HG03521 (cell line): ENCODE measurements around the gene CST7.
"Not testable (repeated sequence)": the region's sequence is repeated elsewhere in the genome, so short reads cannot be mapped to it uniquely, and the experiment has no call there.

Source experiments
- ATAC-seq: cut with Tn5 transposase; IDR thresholded peaks from one replicate; pipeline ENCODE4 v1.9.1; 2021; ENCODE audit warnings: mild to moderate bottlenecking, moderate library complexity; ENCODE audit not compliant: unreplicated experiment

The CST7 gene, protein sequence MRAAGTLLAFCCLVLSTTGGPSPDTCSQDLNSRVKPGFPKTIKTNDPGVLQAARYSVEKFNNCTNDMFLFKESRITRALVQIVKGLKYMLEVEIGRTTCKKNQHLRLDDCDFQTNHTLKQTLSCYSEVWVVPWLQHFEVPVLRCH

DNA sequence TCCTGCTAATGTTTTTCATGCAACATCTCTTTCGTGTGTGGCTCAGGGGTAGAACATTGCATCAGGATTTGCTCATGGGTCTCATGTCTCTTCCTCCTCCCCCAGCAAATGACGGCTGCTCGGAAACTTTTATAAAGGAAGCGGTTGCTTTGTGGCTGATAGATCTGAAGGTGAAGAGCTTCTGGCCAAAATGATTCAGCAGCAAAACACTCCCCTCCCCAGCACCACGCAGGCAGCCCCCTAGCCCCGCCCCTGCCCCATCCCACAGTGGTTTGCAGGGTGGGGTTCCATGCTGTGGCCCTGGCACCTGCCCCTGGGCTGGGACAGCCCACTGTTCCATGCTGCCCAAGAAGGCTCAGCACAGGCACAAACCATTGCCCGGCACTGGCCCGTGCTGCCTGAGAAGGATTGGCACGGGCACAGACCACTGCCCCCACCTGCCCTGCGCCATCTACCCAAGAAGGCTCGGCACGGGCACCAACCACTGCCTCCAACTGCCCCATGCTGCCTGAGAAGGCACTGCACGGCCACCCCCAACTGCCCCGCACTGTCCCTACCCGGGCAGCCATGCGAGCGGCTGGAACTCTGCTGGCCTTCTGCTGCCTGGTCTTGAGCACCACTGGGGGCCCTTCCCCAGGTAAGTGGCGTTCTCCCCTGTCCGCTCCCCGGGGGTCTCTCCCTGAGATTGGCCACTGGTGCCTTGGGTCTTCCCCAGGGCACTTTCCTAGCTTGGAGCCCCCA, at the start of gene CST7:
TSS of gene CST7 (plus strand) at position 331 of the 741 bp plus-strand sequence. CDS start at position 568, 237 bp downstream.
- peak; percentile 43 for ATAC-seq

DNA sequence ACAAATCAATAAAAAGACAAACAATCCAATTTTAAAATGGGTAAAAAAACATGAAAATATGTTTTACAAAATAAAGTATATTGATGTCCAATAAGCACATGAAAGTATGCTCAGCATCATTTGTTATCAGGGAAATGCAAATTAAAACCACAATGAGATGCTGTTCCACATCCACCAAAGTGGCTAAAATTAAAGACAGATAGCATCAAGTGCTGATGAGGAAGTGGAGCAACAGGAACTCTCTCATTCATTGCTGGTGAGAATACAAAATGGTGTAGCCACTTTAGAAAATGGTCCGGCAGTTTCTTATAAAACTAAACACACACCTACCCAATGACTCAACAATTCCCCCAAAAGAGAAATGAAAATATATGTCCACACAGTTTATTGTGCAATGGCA, 42.3 kb upstream of the CST7 start:
- no peak for ATAC-seq

DNA sequence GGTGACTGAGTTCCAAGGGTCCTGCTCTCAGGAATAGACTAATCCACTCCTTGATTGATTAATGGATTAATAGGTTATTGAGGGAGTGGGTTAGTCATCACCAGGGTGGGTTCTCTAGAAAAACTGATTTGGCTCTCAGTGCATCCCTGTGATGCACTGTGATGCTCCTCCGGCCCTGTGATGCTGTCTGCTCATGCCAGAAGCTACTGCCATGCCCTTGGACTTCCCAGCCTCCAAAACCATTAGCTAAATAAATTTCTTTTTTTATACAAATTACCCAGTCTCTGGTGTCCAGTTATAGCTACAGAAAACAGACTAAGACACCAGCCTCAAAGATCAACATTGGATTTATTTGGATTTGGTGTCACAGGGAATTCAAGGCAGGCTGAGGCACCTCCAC, 40.4 kb upstream of the CST7 start:
- ATAC-seq: no peak

DNA sequence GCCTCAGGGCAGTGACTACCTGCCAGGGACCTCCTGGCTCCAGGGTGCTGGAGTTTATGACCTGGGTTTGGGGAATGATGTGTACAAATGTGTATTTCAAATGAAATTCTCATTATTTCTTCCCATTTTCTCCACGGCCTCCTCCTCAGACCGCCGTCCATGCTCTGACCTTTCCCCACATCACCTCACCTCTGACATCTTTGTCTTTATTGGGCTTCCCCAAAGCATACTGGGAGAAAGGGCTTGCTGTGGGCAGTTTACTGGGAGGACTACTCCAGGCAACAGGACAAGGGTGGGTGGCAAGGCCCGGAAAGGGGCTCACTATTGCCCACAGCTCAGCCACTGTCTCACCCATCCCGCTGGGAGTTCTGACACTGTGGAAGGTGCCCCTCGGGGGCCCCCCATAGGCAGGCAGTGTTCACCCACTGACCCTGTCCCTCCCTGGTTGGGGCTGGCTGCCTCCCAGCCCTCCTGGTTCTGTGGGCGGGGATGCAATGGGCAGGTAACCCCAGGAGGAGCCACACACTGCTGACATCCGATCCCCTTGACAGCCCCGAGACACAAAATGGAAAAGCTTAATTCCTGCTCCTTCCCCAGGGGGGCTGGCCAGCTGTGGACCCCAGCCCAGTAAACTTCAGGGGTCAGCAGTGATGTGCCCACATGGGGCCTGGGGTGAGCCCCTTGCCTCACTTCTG, 39.8 kb upstream of the CST7 start:
- no peak for ATAC-seq

DNA sequence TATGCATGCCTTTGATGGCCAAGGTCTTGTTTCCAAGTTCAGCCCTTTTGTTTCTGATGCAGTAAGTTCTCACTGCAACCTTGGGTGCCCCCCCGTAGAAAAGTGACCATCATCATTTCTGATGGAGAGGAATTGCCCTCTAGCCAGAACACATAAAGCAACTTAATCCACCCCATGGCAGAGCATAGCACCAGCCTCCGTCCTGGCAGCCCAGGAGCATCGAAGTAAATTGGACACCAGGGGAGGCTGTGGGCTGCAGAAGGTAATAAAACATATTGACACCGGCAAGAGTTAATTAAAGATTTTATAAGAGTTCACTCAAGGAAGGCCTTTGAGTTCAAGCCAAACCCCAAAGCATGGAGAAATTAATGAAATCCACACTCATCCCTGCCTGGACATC, 39.2 kb upstream of the CST7 start:
- ATAC-seq: no peak

DNA sequence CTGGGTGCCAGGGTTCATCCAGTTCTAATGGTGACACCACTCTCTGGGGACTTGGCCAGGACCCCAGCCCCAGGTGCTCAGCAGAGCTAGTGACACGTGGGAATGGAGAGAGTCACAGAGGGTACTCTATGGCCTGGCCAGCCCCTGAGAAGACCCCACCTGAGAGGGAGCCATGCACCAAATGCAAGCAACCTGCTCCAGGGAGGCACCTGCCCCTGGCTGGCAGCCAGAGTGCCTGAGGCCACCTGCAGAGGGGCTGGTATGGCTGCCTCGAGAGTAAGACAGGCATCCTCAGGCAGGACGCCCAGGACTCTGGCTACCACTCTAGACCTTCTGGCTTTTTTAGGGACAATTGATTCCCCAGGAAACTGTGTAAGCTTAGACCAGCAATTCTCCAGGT, 38.6 kb upstream of the CST7 start:
- no peak for ATAC-seq

DNA sequence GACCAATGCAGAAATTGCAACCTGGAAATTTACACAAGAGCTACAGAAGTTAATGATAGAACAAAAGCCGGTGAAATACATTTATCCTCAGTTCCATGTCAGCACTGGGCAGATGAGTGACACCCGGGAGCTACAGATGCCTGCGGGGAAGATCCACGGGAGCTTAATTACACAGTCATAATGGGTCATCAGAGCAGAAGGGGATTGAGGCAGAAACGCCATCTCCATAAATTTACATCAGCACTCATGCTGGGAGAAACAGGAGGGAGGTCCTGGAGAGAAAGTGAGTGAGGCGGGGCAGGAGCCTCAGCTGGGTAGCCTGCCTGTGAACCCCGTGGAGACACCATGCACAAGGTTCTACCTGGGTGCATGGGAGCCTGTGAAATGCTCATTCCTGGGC, 37.6 kb upstream of the CST7 start:
- no peak for ATAC-seq

DNA sequence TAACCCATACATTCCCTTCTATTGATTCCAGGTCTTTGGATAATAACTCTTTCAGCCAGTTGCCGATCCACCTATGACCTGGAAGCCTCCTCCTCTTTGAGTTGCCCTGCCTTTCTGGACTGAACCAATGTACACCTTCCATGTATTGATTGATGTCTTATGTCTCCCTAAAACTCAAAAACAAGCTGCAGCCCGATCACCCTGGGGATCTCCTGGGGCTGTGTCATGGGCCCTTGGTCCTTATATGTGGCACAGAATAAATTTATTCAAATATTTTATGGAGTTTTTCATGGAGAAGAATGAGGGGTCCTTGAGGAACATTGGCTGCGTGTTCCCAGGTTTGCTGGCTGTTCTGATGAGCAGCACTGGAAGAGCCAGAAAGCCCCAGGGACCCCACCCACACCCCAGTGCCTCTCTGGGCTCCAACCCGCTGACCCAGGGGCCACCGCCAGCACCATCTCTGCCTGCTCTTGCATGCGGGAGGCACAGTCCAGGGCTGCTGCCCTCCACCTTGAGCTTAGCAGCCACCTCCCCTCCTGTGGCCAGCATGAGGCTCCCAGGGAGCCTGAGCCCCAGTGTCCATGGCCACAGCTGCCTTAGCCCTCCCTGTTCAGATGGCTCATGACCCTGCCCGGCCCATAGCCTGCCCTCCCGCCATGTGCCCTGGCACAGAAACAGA, 36.5 kb upstream of the CST7 start:
- no peak for ATAC-seq

DNA sequence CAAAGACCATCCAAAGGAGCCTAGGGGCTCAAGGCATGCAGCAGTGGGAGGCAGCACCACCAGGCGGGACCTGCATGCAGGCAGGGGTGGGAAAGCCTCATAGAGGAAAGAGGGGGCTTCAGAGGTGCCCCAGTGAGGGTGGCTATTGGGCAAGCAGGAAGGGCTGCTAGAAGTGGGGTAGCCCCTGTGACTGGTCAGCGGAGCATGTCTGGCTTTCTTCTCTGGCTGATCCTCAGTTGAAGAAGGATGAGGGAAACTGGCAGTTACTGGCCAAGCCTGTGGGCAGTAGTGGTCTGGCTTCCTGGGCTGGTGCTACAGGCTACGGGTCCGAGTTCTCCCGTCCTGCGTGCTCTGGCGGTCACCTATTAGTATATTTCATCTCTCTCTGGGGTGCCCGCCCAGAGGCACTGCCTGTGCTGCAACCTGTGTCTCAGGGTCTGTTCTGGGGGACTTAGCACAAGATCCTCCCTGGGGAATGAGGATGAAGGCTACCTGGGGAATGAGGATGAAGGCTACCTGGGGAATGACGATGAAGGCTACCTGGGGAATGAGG, 35.9 kb upstream of the CST7 start:
- no peak for ATAC-seq

DNA sequence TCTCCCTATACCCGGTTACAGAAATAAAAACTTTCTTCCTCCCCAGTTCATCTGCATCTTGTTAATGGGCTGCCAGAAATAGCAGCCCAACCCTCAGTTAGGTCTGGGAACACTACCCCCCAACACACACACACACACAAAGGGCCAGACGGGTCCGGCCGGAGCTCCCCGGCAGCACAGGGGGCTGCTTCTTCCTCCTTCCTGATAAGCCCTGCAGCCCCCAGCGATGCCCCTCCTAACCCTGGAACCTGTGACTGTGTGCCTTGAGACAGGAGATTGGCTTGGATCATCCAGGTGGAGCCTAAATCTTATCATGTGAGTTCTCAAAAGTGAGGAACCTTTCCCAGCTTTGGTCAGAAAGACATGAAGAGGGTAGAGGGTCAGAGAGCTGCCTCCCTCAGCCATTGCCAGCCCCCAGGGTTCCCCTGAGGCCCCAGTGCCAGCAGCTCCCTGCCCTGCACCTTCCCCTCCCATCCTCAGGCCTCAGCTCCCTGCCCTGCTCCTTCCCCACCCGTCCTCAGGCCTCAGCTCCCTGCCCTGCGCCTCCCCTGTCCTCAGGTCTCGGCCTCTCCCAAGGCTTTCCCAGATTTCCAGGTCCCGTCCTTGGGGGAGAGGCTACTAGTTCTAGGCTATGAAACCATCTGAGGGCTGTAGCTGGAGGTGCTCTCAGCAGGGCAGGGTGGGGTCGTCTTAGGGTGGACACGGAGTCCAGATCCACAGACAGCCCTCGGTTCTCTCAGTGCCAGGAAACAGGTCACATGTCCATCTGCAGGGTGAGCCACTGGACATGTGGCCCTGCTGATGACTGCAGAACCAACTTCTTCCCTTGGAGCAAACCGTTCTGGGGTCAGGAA, 34.5 kb upstream of the CST7 start:
- no peak for ATAC-seq

DNA sequence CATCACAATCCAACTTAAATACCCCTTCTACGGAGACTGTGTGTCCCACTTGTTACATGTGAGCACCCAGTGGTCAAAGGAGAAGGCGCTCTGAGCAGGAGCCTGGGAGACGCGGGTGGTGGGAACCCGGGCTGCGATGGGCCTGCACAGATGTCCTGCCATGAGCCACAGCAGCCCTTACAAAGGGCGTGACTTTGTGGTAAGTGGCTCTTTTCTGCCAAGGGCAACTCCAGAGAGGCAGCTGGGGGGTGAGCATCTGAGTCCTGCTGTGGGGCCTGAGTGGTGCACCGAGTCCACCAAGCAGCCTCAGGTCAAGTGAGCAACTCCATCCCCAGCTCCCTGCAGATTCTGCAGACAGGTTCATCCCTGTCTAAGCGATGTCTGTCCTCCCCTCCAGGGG, 33.6 kb upstream of the CST7 start:
- no peak for ATAC-seq

DNA sequence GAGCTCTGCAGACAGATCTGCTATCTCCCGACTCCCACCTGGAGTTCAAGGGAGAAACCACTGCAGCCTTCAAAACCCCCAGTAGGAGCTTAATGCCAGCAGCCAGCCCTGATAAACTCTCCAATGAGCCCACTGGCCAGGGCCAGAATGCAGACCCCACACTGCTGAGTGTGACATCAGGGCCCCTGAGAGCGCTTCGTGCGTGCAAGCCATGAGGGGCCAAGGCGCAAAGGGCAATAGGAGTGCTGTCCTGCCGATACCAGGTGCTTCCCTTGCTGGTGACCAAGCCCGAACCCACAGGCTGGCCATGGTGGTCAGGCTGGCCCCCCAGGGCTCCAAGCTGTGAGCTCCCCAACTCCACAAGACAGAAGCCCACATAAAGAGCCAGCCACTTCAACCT, 33.2 kb upstream of the CST7 start:
- ATAC-seq: no peak

DNA sequence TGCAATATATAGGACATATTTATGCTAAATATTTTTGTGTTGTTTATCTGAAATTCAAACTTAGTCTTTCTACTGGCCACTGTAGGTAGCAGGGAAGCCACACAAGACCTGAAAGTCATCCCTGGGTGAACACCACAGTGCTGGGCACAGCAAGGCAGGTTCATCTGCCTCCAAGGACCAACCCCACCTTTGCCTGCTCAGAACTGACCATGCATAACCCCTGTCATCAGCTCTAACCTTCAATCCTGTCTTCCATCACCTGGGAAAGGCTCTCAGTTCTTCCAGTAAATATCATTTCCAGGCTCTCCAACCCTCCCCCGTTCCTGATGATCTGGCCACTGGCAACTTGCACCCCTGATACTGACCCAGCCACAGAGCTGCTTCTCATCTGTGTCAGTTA, 32.7 kb upstream of the CST7 start:
- ATAC-seq: no peak

DNA sequence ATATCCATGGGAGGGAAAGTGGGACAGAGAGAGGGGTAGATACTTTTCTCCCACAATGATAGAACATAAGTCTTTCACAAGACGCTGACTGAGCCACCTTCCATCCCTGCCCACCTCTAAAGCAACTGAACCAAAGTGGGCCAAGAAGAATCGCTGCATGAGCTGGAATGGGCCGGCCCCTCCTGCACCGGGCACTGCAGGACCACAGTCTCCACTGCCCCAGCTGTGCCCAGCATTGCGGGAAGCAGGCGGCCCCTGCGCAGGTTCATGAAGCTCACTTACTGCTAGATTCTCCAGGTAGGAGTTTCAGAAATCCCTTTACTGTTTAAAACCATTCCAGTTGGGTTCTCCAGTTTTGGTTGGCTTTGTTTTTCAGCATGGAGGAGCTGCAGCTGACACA, 32.0 kb upstream of the CST7 start:
- no peak for ATAC-seq

DNA sequence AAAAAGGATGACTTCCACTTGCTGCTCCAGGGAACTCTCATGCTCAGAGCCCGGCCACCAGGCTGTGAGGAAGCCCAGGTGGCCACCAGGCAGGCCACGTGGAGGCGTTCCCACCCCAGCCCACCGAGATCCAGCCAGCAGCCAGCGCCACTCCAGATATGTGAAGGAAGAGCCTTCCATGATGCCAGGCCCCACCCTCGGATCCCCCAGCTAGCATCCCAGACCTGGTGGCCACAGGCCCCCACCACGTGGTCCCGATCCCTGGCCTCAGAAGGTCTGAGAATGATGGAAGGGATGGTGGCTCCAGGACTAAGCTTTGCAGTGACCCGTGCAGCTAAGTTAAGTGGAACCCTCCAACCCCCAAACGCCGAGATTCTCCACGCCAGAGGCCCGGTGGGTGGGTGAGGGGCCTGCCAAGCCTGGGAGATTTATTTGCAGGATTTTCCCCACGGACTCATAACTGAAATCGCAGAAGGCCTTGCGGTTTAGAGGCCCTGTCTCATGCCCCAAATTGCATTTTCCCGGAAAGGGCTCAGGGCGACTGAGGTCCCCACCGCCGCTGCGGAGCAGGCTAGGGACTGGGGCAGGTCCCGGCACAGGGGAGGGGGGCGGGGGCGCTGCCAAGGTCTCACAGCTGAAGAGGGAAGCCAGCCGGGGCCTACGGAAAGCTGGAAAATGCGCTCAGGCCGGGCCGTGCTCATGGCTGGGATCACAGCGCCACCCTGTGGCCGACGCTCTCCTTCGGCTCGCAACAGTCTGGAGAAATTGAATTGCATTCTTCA, 31.1 kb upstream of the CST7 start:
- ATAC-seq: no peak

DNA sequence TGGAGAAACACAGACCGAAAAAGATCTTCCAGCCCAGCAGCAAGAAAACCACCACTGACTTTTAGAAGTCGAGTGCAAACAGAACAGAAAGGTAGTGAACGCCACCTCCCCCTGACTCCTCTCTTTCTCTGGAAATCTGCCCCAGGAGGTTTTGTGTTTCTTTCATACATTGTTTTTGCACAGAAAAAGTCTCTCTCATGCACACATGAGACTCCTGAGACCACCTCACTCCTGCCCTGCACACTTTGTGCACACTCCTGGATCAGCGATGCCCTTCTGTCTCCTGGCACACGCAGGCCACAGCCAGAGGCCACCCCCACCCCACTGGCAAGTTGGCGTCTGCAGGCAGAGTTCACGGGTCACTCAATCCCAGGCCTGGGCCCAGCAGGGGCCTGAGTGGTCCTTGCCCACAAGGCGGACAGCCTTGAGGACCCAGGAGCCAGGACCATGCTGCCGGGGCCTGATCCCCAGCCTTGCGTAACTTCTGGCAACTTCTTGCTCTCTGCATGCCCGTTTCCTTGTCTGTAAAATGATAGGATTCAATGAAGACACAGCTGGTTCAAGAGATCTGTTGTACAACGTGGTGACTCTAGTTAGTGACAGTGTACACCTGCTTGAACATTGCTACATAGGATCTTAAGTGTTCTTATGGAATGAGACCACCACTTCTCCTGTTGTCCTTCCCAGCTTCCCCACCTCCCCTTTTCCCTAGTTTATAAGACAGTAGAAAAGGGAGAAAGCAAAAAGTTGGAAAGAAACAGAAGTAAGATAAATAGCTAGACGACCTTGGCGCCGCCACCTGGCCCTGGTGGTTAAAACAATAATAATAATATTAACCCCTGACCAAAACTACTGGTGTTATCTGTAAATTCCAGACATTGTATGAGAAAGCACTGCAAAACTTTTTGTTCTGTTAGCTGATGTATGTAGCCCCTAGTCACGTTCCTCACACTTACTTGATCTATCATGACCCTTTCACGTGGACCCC, 30.2 kb upstream of the CST7 start:
- no peak for ATAC-seq

DNA sequence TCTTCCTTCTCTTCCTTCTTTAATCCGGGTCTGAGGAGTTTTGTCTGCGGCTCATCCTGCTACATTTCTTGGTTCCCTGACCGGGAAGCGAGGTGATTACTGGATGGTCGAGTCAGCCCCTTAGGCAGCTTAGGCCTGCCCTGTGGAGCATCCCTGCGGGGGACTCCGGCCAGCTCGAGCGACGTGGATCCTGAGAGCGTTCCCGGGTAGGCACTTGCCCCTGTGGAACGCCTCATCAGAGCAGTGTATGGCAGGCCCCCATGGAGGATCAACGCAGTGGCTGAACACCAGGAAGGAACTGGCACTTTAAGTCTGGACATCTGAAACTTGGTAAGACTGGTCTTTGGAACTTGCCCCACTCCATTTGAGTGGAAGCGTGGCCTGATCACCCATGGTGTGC, 29.4 kb upstream of the CST7 start:
- not testable (repeated sequence) for ATAC-seq

DNA sequence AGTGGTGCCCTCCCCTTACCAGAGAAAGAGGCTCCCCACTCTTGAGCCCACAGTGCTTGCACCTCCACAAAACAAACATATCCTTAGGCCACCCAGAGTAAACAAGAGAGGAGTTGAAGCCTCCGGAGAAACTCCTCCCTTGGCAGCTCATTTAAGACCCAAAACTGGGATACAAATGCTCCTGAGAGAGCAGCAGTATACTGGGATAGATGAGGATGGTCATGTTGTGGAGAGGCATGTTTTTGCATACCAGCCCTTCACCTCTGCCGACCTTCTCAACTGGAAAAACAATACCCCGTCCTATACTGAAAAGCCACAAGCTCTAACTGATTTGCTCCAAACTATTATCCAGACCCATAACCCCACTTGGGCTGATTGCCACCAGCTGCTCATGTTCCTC, 28.4 kb upstream of the CST7 start:
- ATAC-seq: not testable (repeated sequence)

DNA sequence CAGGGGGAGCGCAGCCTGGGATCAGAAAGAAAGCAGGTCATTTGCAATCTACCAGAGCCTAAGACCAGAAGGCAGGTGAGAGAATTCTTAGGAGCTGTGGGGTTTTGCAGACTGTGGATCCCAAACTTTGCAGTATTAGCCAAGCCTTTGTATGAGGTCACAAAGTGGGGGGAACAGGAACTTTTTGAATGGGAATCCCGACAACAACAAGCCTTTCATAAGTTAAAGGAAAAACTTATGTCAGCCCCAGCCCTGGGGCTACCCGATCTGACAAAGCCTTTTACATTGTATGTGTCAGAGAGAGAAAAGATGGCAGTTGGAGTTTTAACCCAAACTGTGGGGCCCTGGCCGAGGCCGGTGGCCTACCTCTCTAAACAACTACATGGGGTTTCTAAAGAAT, 19.8 kb upstream of the CST7 start:
- not testable (repeated sequence) for ATAC-seq
